ENCODE results near the gene ATXN7L1. TPM values are rescaled to one million over a fixed set of nuclear protein-coding genes. Genes with fewer than 3 reads are reported as not detected.

The ATXN7L1 gene
- total and polyA plus RNA-seq, 2 of the 4 experiments (the other 2 are of a cell fraction) = 3.5 to 4.3 TPM

GRCh38 chr7:105782391-105783042 is 93.9 kb downstream of the ATXN7L1 start:
- peak overlapping the region; percentile 7 for H2BK5ac ChIP-seq (ENCODE audit: low read depth, low read length, poor library complexity, severe bottlenecking)
- no TSS peak for BruUV-seq (replicated peaks)
- CTCF ChIA-PET = interaction anchor here (1.2 kb wide), 1 partner anchor 23 kb away, joined by 3 read pairs; no protein-coding TSS in a partner anchor
- ATAC-seq (ENCODE audit: low read depth) = peak; percentile 99
- no peak overlapping the region for H4K5ac ChIP-seq (ENCODE audit: low read depth, low read length)
- dilution Hi-C loops (cut with HindIII; ENCODE audit: low sequenced_read_pairs, unreplicated experiment) (no loop called here), intact Hi-C loops (cut with micrococcal nuclease) (no loop called here), in situ Hi-C loops (cut with MboI; ENCODE audit: low sequenced_read_pairs) (no loop called here)
- peaks cover 4% of the 10 kb centered on the region for H3K4me1 ChIP-seq (ENCODE audit: control insufficient read depth, insufficient read depth, low read length)
- no peak overlapping the region for H3K18ac ChIP-seq (ENCODE audit: low read depth, low read length)
- H3K14ac ChIP-seq (replicated peaks; ENCODE audit: low read depth, low read length) = no peak overlapping the region; the same call in 1 of the 2 replicates
- no peak overlapping the region for H3K9ac ChIP-seq (ENCODE audit: low read depth, low read length)
- H3K79me1 ChIP-seq (ENCODE audit: low read depth in 1 of 2, low read length in 2 of 2) = peaks cover 0 to 11% of the 10 kb centered on the region in 2 experiments; a peak in 2 of 4 replicates
- no peaks in the 10 kb centered on the region for H3K27me3 ChIP-seq (ENCODE audit: control insufficient read depth, insufficient read depth, low read length)
- peaks cover 4% of the 10 kb centered on the region; the same call in 1 of the 2 replicates for H3K36me3 ChIP-seq (ENCODE audit: control insufficient read depth, insufficient read depth, low read length)
- peak; percentile 94 for DNase-seq
- no peak overlapping the region for H2AFZ ChIP-seq (replicated peaks; ENCODE audit: low read length, poor library complexity)
- H3K9me3 ChIP-seq (ENCODE audit: control insufficient read depth, insufficient read depth, low read length) = no peaks in the 10 kb centered on the region
- peak overlapping the region; percentile 13 for H2BK120ac ChIP-seq (ENCODE audit: low read depth, low read length)
- H3K4ac ChIP-seq (ENCODE audit: low read depth, low read length) = peak overlapping the region; percentile 17; the same call in 1 of the 2 replicates
- no peak overlapping the region for H4K8ac ChIP-seq (ENCODE audit: low read depth in 2 of 2, low read length in 2 of 2)
- no peak overlapping the region for H3K23ac ChIP-seq (ENCODE audit: low read depth, low read length)
- 0 out of 3 replicates have a peak overlapping the region, but pooled peaks have one; percentile 9 for H2BK15ac ChIP-seq (ENCODE audit: low read depth, low read length)
- H4K91ac ChIP-seq (ENCODE audit: insufficient read depth, low read depth, low read length) = no peak overlapping the region
- peaks cover 10% of the 10 kb centered on the region; the same call in 1 of the 2 replicates for H3K9me1 ChIP-seq (ENCODE audit: insufficient read depth, low read length)
- H4K20me1 ChIP-seq (ENCODE audit: insufficient read depth, low read length) = no peaks in the 10 kb centered on the region
- H3K56ac ChIP-seq (ENCODE audit: extremely low read depth, insufficient read depth, low read length) = no peak overlapping the region
- no peak overlapping the region for H2AK9ac ChIP-seq (replicated peaks; ENCODE audit: low read depth, low read length, poor library complexity)
- H2AK5ac ChIP-seq (ENCODE audit: low read depth, low read length) = peak overlapping the region; percentile 57
- no peak overlapping the region for H3K4me3 ChIP-seq (ENCODE audit: insufficient read depth, low read depth, low read length)
- POLR2A ChIA-PET (ENCODE audit: unreplicated experiment) = no interaction called here
- 63% methylated on average over 7 of the region's 10 CpGs; no CpG with 5 or more reads in 1 of the 2 experiments for WGBS, 2 experiments (ENCODE audit: extremely low coverage in 2 of 2, insufficient read length in 1 of 2)
- peak overlapping the region; percentile 12; the same call in 1 of the 2 replicates for H2BK20ac ChIP-seq (ENCODE audit: low read depth, low read length)
- H3K4me2 ChIP-seq (ENCODE audit: low read depth, low read length) = no peak overlapping the region; the same call in 1 of the 2 replicates
- 0 out of 2 replicates have a peak overlapping the region, but pooled peaks have one; percentile 5 for H3K27ac ChIP-seq (ENCODE audit: insufficient read depth, low read length)
- TF ChIP-seq RAD21 (IDR thresholded peaks at IDR 0.05; ENCODE audit: low read length) (no peak), BHLHE40 (IDR thresholded peaks at IDR 0.05; ENCODE audit: low read depth, low read length) (peak; percentile 78), POLR2A (IDR thresholded peaks at IDR 0.05; ENCODE audit: low read depth, low read length) (no peak), MAZ (IDR thresholded peaks at IDR 0.05; ENCODE audit: borderline replicate concordance, low read depth, low read length) (no peak), MAFK (IDR thresholded peaks at IDR 0.05; ENCODE audit: low read depth, low read length) (no peak; the same call in 1 of the 2 replicates), CHD1 (IDR thresholded peaks at IDR 0.05; ENCODE audit: low read depth, low read length) (no peak), CEBPB (IDR thresholded peaks at IDR 0.05; ENCODE audit: low read depth, low read length) (no peak), RCOR1 (IDR thresholded peaks at IDR 0.05; ENCODE audit: insufficient replicate concordance, low read length) (peak; percentile 28), RFX5 (IDR thresholded peaks at IDR 0.05; ENCODE audit: low read depth, low read length) (no peak), MXI1 (IDR thresholded peaks at IDR 0.05; ENCODE audit: borderline replicate concordance, low read depth, low read length) (no peak), FOS (IDR thresholded peaks at IDR 0.05; ENCODE audit: low read depth, low read length) (peak; percentile 83), SMC3 (IDR thresholded peaks at IDR 0.05; ENCODE audit: low read depth, low read length) (no peak), NFE2L2 (IDR thresholded peaks at IDR 0.05; ENCODE audit: low read depth, low read length) (no peak)
- TF ChIP-seq, protein P1, sequence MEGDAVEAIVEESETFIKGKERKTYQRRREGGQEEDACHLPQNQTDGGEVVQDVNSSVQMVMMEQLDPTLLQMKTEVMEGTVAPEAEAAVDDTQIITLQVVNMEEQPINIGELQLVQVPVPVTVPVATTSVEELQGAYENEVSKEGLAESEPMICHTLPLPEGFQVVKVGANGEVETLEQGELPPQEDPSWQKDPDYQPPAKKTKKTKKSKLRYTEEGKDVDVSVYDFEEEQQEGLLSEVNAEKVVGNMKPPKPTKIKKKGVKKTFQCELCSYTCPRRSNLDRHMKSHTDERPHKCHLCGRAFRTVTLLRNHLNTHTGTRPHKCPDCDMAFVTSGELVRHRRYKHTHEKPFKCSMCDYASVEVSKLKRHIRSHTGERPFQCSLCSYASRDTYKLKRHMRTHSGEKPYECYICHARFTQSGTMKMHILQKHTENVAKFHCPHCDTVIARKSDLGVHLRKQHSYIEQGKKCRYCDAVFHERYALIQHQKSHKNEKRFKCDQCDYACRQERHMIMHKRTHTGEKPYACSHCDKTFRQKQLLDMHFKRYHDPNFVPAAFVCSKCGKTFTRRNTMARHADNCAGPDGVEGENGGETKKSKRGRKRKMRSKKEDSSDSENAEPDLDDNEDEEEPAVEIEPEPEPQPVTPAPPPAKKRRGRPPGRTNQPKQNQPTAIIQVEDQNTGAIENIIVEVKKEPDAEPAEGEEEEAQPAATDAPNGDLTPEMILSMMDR (conservative IDR thresholded peaks at IDR 0.05; ENCODE audit: low read depth, low read length) = no peak
- TF ChIP-seq, protein P2, sequence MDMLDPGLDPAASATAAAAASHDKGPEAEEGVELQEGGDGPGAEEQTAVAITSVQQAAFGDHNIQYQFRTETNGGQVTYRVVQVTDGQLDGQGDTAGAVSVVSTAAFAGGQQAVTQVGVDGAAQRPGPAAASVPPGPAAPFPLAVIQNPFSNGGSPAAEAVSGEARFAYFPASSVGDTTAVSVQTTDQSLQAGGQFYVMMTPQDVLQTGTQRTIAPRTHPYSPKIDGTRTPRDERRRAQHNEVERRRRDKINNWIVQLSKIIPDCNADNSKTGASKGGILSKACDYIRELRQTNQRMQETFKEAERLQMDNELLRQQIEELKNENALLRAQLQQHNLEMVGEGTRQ (IDR thresholded peaks at IDR 0.05; ENCODE audit: low read depth, low read length) = no peak

Measured in IMR-90 (cell line).